ENCODE data around the gene TLE1. TPM values are rescaled to one million over a fixed set of nuclear protein-coding genes. Genes with fewer than 3 reads are reported as not detected.

TLE1 gene
- total RNA-seq, 2 experiments from 2014 or later, result 0.37 to 0.75 TPM

DNA sequence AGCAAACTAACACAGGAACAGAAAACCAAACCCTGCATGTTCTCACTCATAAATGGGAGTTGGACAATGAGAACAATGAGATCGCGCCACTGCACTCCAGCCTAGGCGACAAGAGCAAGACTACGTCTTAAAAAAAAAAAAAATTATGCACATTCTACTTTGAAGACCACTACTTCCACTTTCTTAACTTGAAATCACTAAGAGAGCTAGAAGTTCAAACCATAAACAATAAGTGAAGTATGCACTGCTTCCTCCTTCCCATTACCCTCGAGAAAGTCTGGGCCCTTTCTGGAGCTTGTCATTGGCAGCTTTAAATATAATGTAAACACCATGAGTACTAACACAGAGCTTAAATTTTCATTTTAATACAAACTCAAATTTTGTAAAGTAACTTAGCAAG is 94.9 kb downstream of the TLE1 start:
- Mint-ChIP-seq H3K9me3 (no peaks in the 10 kb centered on the region), H3K4me3 (no peak overlapping the region), H3K27me3 (peaks cover 14% of the 10 kb centered on the region), H3K36me3 (ENCODE audit: low read depth) (no peaks in the 10 kb centered on the region), H3K27ac (no peak overlapping the region), H3K4me1 (peaks cover 2% of the 10 kb centered on the region)
- ChIA-PET POLR2A (no interaction called here), CTCF (no interaction called here)
- DNase-seq, result no peak

DNA sequence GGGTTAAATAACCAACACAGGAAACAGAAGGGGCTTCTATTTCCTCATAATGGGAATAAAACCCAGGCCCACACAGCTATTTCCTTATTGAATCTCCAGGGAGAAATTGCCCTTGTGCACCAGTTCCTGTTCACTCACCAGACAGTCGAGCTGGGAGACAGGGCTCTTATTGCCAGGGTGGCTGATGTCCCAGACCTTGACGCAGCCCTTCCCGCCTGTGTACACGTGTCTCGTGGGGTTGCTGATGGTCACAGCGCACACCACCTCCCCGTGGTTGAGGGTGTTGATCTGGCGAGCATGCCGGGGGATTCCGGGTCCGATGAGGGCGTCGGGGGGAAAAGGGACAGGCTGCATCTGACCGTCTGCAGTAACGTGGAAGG is 96.5 kb downstream of the TLE1 start:
- no peaks in the 10 kb centered on the region for H3K9me3 Mint-ChIP-seq
- ChIA-PET CTCF (no interaction called here), POLR2A (no interaction called here)
- no peaks in the 10 kb centered on the region for H3K36me3 Mint-ChIP-seq (ENCODE audit: low read depth)
- DNase-seq, result no peak
- H3K27me3 Mint-ChIP-seq, result peaks cover 9% of the 10 kb centered on the region
- no peak overlapping the region for H3K27ac Mint-ChIP-seq
- H3K4me1 Mint-ChIP-seq, result no peaks in the 10 kb centered on the region
- H3K4me3 Mint-ChIP-seq, result no peak overlapping the region

DNA sequence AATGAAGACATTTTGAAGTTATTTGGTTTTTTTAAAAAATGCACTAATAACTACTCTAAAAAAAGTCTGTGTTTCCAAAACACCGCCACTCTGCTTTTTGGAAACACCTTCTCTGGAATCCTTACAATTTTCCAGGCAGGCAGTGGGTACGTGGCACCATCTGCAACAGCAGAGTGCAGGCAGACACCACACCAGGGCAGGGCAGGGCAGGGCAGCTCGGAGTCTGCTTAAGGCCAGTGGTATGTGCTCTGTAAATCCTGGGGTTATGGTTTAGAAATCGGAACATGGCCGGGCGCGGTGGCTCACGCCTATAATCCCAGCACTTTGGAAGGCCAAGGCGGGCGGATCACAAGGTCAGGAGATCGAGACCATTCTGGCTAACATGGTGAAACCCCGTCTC is 97.6 kb downstream of the TLE1 start:
- Mint-ChIP-seq H3K4me3 (no peak overlapping the region), H3K9me3 (no peaks in the 10 kb centered on the region), H3K36me3 (ENCODE audit: low read depth) (no peaks in the 10 kb centered on the region), H3K27ac (no peak overlapping the region), H3K27me3 (peaks cover 9% of the 10 kb centered on the region), H3K4me1 (no peaks in the 10 kb centered on the region)
- ChIA-PET POLR2A (no interaction called here), CTCF (no interaction called here)
- no peak for DNase-seq

DNA sequence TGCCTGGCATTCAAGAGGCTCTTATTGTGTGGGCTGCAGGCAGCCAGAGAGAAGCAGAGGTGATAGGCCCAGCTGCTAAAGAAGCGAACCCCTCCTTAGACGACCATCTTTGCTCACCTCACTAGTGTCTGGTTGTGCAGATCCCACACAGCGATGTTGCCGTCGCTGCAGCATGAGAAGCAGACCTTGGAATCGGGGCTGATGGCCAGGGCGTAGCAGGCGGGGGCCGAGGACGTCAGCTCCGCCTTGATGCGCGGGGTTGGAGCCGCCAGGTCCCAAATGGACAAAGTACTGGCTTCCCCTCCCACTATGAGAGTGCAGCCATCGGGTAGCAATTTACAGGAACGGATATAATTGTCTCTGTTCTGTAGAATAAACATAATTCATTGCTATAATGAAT is 98.7 kb downstream of the TLE1 start:
- CTCF ChIA-PET, result interaction anchor here (0.9 kb wide), 1 partner anchor 14 kb away, joined by 3 read pairs; no protein-coding TSS in a partner anchor

GRCh38 chr9:81589819-81590218 is 99.5 kb downstream of the TLE1 start:
- ChIA-PET CTCF (no interaction called here), POLR2A (no interaction called here)
- DNase-seq, result no peak
- Mint-ChIP-seq H3K4me1 (no peaks in the 10 kb centered on the region), H3K27ac (no peak overlapping the region), H3K4me3 (no peak overlapping the region), H3K27me3 (peaks cover 4% of the 10 kb centered on the region), H3K9me3 (no peaks in the 10 kb centered on the region), H3K36me3 (ENCODE audit: low read depth) (no peaks in the 10 kb centered on the region)

More for the DNA sequence above, 98.7 kb downstream of the TLE1 start:
- no peak for DNase-seq
- H3K27me3 Mint-ChIP-seq, result peaks cover 4% of the 10 kb centered on the region
- no peaks in the 10 kb centered on the region for H3K36me3 Mint-ChIP-seq (ENCODE audit: low read depth)
- POLR2A ChIA-PET, result no interaction called here
- H3K4me3 Mint-ChIP-seq, result no peak overlapping the region
- no peaks in the 10 kb centered on the region for H3K4me1 Mint-ChIP-seq
- H3K9me3 Mint-ChIP-seq, result no peaks in the 10 kb centered on the region
- no peak overlapping the region for H3K27ac Mint-ChIP-seq

DNA sequence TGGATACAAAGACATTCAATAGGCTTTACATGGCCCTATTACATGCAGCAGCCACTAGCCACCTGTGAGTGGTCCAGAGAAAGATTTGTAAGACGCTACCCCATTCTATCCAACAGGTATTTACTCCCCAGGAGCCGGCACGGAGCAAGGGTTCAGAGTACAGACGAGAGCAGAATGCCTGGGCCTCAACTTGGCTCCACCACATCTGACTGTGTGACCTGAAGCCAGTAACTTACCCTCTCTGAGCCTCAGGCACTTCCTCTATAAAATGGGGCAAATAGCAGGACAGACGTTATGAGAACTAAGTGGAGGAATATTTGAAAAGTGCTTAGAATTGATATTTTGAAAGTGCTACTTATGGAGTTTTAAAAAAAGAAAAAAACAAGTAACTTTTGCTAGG is 100.0 kb downstream of the TLE1 start:
- Mint-ChIP-seq H3K9me3 (no peaks in the 10 kb centered on the region), H3K4me3 (no peak overlapping the region), H3K27ac (no peak overlapping the region), H3K4me1 (no peaks in the 10 kb centered on the region), H3K27me3 (peaks cover 4% of the 10 kb centered on the region), H3K36me3 (ENCODE audit: low read depth) (no peaks in the 10 kb centered on the region)
- CTCF ChIA-PET, result interaction anchor here (0.9 kb wide), 1 partner anchor 11 kb away, joined by 3 read pairs; no protein-coding TSS in a partner anchor
- DNase-seq, result no peak
- POLR2A ChIA-PET, result no interaction called here

GRCh38 chr9:81588148-81588871 is 101.0 kb downstream of the TLE1 start:
- H3K36me3 Mint-ChIP-seq (ENCODE audit: low read depth), result no peaks in the 10 kb centered on the region
- H3K4me3 Mint-ChIP-seq, result no peak overlapping the region
- H3K27ac Mint-ChIP-seq, result no peak overlapping the region
- no peaks in the 10 kb centered on the region for H3K4me1 Mint-ChIP-seq
- H3K9me3 Mint-ChIP-seq, result no peaks in the 10 kb centered on the region
- peaks cover 4% of the 10 kb centered on the region for H3K27me3 Mint-ChIP-seq
- ChIA-PET CTCF (interaction anchor here (0.9 kb wide), 1 partner anchor 12 kb away, joined by 3 read pairs; no protein-coding TSS in a partner anchor), POLR2A (no interaction called here)
- DNase-seq, result no peak

GRCh38 chr9:81586786-81587185 is 102.6 kb downstream of the TLE1 start:
- CTCF ChIA-PET, result no interaction called here
- POLR2A ChIA-PET, result no interaction called here

GRCh38 chr9:81585191-81585763 is 104.1 kb downstream of the TLE1 start:
- Mint-ChIP-seq H3K36me3 (ENCODE audit: low read depth) (no peaks in the 10 kb centered on the region), H3K9me3 (no peaks in the 10 kb centered on the region), H3K4me3 (no peak overlapping the region), H3K27ac (no peak overlapping the region), H3K27me3 (no peaks in the 10 kb centered on the region), H3K4me1 (no peaks in the 10 kb centered on the region)
- ChIA-PET POLR2A (no interaction called here), CTCF (interaction anchor here (0.5 kb wide), 1 partner anchor 1688 kb away, joined by 3 read pairs; no protein-coding TSS in a partner anchor)
- DNase-seq, result no peak

More at GRCh38 chr9:81586786-81587185, 102.6 kb downstream of the TLE1 start:
- Mint-ChIP-seq H3K4me3 (no peak overlapping the region), H3K27me3 (no peaks in the 10 kb centered on the region), H3K36me3 (ENCODE audit: low read depth) (no peaks in the 10 kb centered on the region), H3K9me3 (no peaks in the 10 kb centered on the region), H3K27ac (no peak overlapping the region), H3K4me1 (no peaks in the 10 kb centered on the region)
- no peak for DNase-seq

DNA sequence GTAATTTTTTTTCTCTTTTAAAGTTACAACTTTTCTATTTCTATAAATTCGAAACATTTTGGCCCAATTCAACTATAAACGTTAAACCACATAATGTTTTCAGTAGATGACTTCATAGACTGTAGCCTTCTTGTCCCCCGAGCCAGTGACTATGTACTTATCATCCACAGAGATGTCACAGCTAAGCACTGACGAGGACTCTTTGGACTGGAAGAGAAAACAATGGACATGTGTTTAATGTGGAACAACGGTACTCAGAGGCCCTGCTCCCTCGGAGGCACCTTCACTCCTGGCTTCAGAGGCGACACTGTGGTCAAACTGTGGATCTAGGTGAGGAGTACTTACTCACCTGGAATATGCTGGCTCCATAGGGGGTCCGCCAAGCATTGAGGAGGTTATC is 105.2 kb downstream of the TLE1 start:
- H3K36me3 Mint-ChIP-seq (ENCODE audit: low read depth), result no peaks in the 10 kb centered on the region
- no peaks in the 10 kb centered on the region for H3K27me3 Mint-ChIP-seq
- DNase-seq, result no peak
- no peak overlapping the region for H3K4me3 Mint-ChIP-seq
- H3K9me3 Mint-ChIP-seq, result no peaks in the 10 kb centered on the region
- ChIA-PET POLR2A (no interaction called here), CTCF (no interaction called here)
- H3K4me1 Mint-ChIP-seq, result no peaks in the 10 kb centered on the region
- no peak overlapping the region for H3K27ac Mint-ChIP-seq

GRCh38 chr9:81581986-81582385 is 107.4 kb downstream of the TLE1 start:
- Mint-ChIP-seq H3K4me1 (no peaks in the 10 kb centered on the region), H3K27ac (no peak overlapping the region), H3K9me3 (no peaks in the 10 kb centered on the region), H3K27me3 (no peaks in the 10 kb centered on the region), H3K36me3 (ENCODE audit: low read depth) (no peaks in the 10 kb centered on the region), H3K4me3 (no peak overlapping the region)
- no peak for DNase-seq
- ChIA-PET CTCF (no interaction called here), POLR2A (no interaction called here)

DNA sequence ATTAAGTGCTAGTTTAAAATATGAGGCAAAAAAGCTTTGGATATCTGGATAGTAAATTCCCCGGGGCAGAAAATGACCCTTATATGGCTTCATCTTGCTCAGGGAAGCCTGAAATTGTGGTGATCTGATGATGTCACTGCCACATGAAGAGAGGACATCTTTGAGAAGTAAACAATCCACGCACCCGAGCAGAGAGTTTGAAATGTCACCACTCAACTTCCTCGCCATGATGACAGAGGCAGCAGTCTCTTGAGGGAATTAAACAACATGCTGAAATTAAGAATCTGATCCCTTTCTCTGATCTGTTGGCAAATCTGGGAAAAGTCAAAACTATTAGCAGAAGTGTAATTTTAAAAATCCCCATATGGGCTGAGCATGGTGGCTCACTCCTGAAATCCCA is 110.0 kb downstream of the TLE1 start:
- Mint-ChIP-seq H3K36me3 (ENCODE audit: low read depth) (no peaks in the 10 kb centered on the region), H3K27ac (no peak overlapping the region), H3K4me1 (no peaks in the 10 kb centered on the region), H3K9me3 (no peaks in the 10 kb centered on the region), H3K4me3 (no peak overlapping the region), H3K27me3 (no peaks in the 10 kb centered on the region)
- POLR2A ChIA-PET, result no interaction called here
- CTCF ChIA-PET, result no interaction called here
- no peak for DNase-seq

DNA sequence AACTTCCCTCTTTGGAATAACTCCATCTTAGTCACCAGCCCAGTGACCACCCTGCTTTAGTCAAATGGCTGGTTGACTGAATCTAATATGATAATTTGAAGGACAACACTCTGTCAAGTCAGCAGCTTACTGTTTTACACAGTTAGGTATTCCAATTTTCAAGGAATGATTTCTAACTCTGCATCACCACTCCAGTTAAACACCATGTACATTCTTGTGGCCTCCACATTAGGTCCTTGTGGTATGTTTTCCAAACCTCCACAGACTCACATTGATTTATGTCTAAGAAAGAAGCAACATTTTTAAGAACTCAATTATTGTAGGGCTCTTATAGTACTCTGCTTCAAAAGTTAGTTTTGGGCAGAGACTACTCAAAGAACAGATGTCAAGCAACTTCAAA is 110.7 kb downstream of the TLE1 start:
- H3K4me1 Mint-ChIP-seq, result no peaks in the 10 kb centered on the region
- CTCF ChIA-PET, result no interaction called here
- H3K36me3 Mint-ChIP-seq (ENCODE audit: low read depth), result no peaks in the 10 kb centered on the region
- no peak overlapping the region for H3K4me3 Mint-ChIP-seq
- H3K27ac Mint-ChIP-seq, result no peak overlapping the region
- no peaks in the 10 kb centered on the region for H3K9me3 Mint-ChIP-seq
- DNase-seq, result no peak
- POLR2A ChIA-PET, result no interaction called here
- no peaks in the 10 kb centered on the region for H3K27me3 Mint-ChIP-seq

- no peaks in the 10 kb centered on the region for H3K27me3 Mint-ChIP-seq
- no peaks in the 10 kb centered on the region for H3K4me1 Mint-ChIP-seq
- DNase-seq, result no peak
- no peaks in the 10 kb centered on the region for H3K9me3 Mint-ChIP-seq
- POLR2A ChIA-PET, result no interaction called here
- CTCF ChIA-PET, result no interaction called here
- no peak overlapping the region for H3K27ac Mint-ChIP-seq
- no peak overlapping the region for H3K4me3 Mint-ChIP-seq
- H3K36me3 Mint-ChIP-seq (ENCODE audit: low read depth), result no peaks in the 10 kb centered on the region
Measured at GRCh38 chr9:81575956-81576355, 113.4 kb downstream of the TLE1 start.
